HUES6 (cell line): ENCODE measurements around the gene FAM20B.

ENCODE experiments used
- H3K27ac ChIP-seq: 2 replicates; pipeline ENCODE4 v1.7.0; 2013; ENCODE audit warnings: low read depth, mild to moderate bottlenecking, low read length, inconsistent platforms
- H3K27me3 ChIP-seq: 2 replicates; pipeline ENCODE4 v1.6.1; 2013; ENCODE audit warnings: low read length; ENCODE audit not compliant: control insufficient read depth, insufficient read depth
- H3K36me3 ChIP-seq: 2 replicates; pipeline ENCODE4 v1.6.1; 2013; ENCODE audit warnings: low read length; ENCODE audit not compliant: control insufficient read depth, insufficient read depth
- H3K4me1 ChIP-seq: 2 replicates; pipeline ENCODE4 v1.6.1; 2013; ENCODE audit warnings: low read length; ENCODE audit not compliant: control insufficient read depth, insufficient read depth
- H3K4me3 ChIP-seq: 2 replicates; pipeline ENCODE4 v1.5.1; 2013; ENCODE audit warnings: low read depth, low read length
- H3K9ac ChIP-seq: one replicate; pipeline ENCODE4 v1.6.1; 2013; ENCODE audit warnings: mild to moderate bottlenecking, low read length
- H3K9me3 ChIP-seq: 2 replicates; pipeline ENCODE4 v1.6.1; 2013; ENCODE audit warnings: low read depth, low read length; ENCODE audit not compliant: control insufficient read depth, insufficient read depth

The FAM20B gene

DNA sequence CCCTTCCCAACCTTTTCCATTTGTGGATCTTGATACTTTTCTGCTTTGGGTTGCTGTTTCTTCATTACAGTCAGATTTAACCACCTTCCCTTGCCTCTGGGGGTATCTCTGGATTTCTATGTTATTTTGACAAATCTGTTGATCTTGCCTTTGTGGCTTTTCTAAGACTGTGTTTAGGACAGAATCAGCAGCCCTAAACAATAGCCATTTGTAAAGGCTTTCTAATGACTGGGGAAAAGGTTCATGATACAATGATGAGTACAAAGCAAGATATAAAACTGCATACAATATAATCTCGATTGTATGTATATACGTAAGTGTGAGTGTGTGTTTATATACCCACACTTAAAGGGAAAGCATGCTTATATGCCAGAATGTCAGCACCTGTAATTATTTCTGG lies 27.8 kb downstream of the FAM20B start:
- Histone ChIP-seq H3K9ac (no peak overlapping the region), H3K36me3 (peaks cover 21% of the 10 kb centered on the region)

DNA sequence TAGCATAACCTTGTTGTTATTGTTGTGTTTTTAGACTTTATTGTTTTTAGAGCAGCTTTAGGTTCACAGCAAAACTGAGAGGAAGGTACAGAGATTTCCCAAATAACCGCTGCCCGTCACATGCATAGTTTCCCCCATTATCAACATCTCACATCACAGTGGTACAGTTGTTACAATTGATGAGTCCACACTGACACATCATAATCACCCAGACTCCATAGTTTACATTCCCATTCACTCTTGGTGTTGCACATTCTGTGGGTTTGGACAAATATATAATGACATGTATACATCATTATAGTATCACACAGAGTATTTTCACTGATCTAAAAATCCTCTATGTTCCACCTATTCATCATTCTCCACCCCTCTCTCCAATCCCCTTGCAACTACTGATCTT lies 30.2 kb downstream of the FAM20B start:
- Histone ChIP-seq H3K36me3 (peaks cover 19% of the 10 kb centered on the region), H3K9ac (no peak overlapping the region)

More for the DNA sequence above, 27.8 kb downstream of the FAM20B start:
- peaks cover 9% of the 10 kb centered on the region for H3K4me1 ChIP-seq
- H3K27ac ChIP-seq: no peak overlapping the region
- H3K4me3 ChIP-seq: no peak overlapping the region
- no peaks in the 10 kb centered on the region; the same call in 1 of the 2 replicates for H3K9me3 ChIP-seq
- H3K27me3 ChIP-seq: no peaks in the 10 kb centered on the region

DNA sequence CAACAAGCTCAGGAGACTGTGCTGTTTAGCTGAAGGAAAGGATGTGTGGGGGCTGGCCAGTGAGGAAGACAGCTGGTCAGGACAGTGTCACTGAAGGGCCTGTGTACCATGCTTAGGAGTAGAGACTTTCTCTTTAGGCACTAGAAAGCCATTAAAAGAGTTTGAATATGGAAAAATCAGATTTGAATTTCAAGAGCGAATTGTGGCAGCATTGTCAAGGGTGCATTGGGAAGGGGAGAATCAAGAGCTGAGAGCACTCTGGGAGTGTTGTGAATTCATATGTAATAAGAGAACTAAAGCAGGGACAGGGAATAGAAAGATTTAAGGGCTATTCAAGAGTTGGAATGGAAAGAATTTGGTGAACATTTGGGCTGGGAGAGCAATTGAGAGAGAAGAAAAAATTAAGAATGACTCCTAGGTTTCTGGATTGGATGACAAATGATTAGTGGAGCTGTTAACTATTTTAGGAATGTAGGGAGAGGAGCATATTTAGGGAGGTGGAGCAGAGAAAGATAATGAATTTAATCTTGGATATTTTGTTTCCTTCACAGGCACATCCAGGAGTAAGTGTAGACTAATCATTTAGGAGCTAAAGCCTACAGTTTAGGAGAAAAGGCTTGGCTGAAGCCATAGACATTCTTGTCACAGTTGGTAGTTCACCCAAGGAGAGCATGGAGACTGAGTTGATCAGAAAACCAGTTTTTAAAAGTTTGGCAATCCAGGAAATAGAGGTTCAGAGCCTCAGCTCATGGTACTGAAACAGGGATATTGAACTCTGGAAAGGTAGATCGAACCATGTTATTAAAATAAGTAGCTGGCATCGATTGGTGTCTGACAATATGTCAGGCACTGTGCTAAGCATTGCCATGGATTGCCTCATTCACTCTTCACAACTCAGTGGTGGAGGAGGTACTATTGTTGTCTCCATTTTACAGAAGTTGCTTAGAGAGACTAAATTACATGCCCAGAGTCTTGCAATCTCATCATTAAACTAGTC lies 33.1 kb downstream of the FAM20B start:
- Histone ChIP-seq H3K4me3 (no peak overlapping the region), H3K9me3 (no peaks in the 10 kb centered on the region; the same call in 1 of the 2 replicates), H3K27ac (peak overlapping the region; percentile 31; the same call in 1 of the 2 replicates), H3K9ac (no peak overlapping the region), H3K36me3 (peaks cover 20% of the 10 kb centered on the region), H3K27me3 (no peaks in the 10 kb centered on the region), H3K4me1 (peaks cover 19% of the 10 kb centered on the region)

More for the DNA sequence above, 30.2 kb downstream of the FAM20B start:
- no peak overlapping the region for H3K4me3 ChIP-seq
- H3K27ac ChIP-seq: no peak overlapping the region
- H3K4me1 ChIP-seq: peaks cover 19% of the 10 kb centered on the region
- H3K9me3 ChIP-seq: no peaks in the 10 kb centered on the region; the same call in 1 of the 2 replicates
- no peaks in the 10 kb centered on the region for H3K27me3 ChIP-seq

DNA sequence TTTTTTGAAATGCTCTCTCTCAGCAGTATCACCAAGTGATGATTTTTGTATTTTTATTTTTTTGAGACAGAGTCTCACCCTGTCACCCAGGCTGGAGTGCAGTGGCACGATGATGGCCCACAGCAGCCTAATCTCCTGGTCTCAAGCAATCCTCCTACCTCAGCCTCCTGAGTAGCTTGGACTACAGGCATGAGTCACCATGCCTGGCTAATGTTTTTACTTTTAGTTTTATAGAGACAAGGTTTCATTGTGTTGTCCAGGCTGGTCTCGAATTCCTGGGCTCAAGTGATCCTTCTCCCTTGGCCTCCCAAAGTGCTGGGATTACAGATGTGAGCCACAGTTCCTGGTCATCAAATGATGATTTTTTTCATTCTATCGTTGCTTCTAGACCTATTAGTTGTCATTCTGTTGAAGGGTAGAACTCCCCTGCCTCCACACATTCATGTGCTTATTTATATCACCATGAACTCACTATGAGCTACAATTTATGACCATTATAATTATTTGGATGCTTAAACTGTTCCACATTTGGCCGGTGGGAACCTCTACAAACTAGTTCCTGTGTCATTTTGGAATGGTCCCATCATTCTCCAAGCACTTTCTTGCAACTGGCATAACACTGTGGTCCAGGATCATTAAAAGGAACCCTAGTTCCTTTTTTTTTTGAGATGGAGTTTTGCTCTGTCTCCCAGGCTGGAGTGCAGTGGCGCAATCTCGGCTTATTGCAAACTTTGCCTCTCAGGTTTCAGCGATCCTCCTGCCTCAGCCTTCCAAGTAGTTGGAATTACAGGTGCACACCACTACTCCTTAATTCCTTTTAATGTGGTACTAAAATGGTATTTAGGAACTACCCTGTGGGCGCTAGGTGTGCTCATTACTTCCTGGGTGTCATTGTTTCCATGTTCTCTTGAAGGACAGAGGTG lies 35.9 kb downstream of the FAM20B start:
- Histone ChIP-seq H3K9ac (no peak overlapping the region), H3K4me1 (peaks cover 19% of the 10 kb centered on the region), H3K27ac (peak overlapping the region; percentile 53; the same call in 1 of the 2 replicates), H3K36me3 (peaks cover 20% of the 10 kb centered on the region), H3K9me3 (no peaks in the 10 kb centered on the region; the same call in 1 of the 2 replicates), H3K4me3 (no peak overlapping the region), H3K27me3 (no peaks in the 10 kb centered on the region)

DNA sequence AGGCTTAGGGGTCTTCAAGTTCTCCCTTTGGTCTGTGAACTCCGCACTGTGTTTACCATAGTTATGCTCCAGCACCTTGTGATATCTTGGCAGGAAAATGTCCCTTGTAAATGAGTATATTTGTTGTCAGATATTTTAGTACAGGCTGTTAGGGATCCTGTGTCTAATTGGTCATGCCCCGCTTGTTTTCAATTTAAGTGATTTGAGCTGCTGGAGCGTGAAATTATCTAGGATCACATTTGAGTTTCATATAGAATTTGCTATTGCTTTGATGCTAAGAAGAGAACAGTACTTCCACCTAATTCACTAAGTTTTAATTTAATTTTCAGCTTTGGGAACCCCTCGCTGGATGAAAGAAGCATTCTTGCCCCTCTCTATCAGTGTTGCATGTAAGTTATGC lies 40.8 kb downstream of the FAM20B start:
- Histone ChIP-seq H3K9ac (no peak overlapping the region), H3K9me3 (no peaks in the 10 kb centered on the region), H3K27me3 (no peaks in the 10 kb centered on the region), H3K27ac (no peak overlapping the region), H3K4me1 (no peaks in the 10 kb centered on the region), H3K36me3 (peaks cover 32% of the 10 kb centered on the region), H3K4me3 (no peak overlapping the region)

DNA sequence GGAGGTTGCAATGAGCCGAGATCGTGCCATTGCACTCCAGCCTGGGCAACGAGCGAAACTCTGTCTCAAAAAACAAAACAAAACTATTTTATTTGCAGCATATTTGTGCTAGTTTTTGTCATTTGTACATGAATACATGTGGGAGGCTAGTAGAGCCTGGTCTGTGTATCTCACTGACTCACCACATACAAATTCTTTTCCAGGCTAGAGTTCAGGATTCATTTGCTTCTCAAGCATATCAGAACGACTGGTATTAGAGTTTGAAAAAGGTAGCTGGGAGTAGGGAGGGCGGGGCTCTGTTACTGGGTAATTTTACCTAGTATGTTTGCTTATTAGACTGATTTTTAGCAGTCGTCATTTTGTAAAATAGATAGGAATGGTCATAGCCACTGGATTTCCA lies 51.7 kb downstream of the FAM20B start:
- H3K36me3 ChIP-seq: peaks cover 5% of the 10 kb centered on the region
- no peaks in the 10 kb centered on the region for H3K9me3 ChIP-seq
- no peaks in the 10 kb centered on the region for H3K27me3 ChIP-seq
- peaks cover 12% of the 10 kb centered on the region for H3K4me1 ChIP-seq
- H3K4me3 ChIP-seq: no peak overlapping the region
- no peak overlapping the region for H3K9ac ChIP-seq
- H3K27ac ChIP-seq: no peak overlapping the region

DNA sequence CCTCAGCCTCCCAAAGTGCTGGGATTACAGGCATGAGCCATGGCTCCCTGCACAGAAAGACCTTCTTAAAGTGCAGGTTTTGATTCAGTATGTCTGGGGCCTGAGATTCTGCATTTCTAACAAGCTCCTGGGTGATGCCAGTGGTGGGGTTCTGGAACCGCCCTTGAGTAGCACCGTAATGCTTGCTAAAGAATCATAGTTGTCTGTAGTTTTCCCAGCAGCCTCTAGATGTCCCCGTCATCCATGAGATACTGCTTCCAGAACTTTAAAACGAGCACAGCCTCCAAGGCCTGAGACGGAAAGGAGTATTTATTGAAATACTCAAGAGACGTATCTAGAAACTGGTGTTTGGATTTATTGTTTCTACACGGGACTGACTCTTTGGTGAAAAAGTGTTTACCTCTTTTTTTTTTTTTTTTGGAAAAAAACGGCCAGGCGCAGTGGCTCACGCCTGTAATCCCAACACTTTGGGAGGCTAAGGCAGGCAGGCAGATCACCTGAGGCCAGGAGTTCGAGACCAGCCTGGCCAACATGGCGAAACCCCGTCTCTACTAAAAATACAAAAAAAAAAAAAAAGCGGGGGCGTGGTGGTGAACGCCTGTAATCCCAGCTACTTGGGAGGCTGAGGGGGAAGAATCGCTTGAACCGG lies 53.5 kb downstream of the FAM20B start:
- H3K4me3 ChIP-seq: no peak overlapping the region
- H3K36me3 ChIP-seq: no peaks in the 10 kb centered on the region
- no peaks in the 10 kb centered on the region for H3K9me3 ChIP-seq
- no peak overlapping the region for H3K9ac ChIP-seq
- H3K27ac ChIP-seq: no peak overlapping the region
- peaks cover 19% of the 10 kb centered on the region for H3K4me1 ChIP-seq
- H3K27me3 ChIP-seq: no peaks in the 10 kb centered on the region

DNA sequence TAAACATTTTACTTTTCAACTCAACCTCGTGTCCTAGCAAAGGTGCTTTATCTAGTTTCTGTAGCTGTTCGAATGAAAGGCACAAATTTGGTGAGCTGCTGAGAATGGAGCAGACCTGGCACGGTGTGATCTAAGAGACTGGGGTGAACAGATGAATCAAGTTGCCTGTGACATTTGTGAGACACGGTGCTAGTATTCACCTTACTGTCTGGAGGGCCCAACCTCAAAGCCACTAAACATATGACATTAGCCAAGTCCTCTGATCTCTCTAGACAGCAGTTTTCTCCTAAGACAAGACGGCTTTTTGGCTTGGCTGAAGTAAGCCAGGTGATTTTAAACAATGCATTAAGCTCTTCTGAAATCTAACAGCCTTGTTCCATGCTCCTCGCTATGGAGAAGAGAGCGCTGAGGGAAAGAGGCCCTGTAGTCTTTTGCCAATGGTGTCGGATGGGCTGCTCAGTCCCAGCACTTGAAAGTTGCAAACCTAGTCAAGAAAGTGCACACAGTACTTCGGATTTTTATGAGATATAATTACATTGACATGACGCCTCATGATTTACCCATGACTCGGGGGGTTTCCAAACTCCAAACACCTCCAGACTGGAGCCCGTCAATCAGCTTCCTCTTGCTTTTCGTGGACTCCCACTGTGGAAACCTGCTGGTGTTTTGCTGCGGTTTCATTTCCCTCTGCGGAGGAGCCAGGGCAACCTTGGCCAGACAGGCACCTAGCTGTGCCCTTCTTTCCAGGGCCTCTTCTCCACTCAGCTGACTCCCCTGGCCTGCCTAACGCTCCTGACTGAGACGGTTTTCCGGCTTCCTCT lies 55.4 kb downstream of the FAM20B start:
- no peak overlapping the region for H3K27ac ChIP-seq
- peak overlapping the region; percentile 87 for H3K9ac ChIP-seq
- H3K36me3 ChIP-seq: peaks cover 7% of the 10 kb centered on the region; the same call in 1 of the 2 replicates
- no peaks in the 10 kb centered on the region for H3K27me3 ChIP-seq
- no peaks in the 10 kb centered on the region for H3K9me3 ChIP-seq
- H3K4me1 ChIP-seq: peaks cover 19% of the 10 kb centered on the region
- H3K4me3 ChIP-seq: peak overlapping the region; percentile 88

DNA sequence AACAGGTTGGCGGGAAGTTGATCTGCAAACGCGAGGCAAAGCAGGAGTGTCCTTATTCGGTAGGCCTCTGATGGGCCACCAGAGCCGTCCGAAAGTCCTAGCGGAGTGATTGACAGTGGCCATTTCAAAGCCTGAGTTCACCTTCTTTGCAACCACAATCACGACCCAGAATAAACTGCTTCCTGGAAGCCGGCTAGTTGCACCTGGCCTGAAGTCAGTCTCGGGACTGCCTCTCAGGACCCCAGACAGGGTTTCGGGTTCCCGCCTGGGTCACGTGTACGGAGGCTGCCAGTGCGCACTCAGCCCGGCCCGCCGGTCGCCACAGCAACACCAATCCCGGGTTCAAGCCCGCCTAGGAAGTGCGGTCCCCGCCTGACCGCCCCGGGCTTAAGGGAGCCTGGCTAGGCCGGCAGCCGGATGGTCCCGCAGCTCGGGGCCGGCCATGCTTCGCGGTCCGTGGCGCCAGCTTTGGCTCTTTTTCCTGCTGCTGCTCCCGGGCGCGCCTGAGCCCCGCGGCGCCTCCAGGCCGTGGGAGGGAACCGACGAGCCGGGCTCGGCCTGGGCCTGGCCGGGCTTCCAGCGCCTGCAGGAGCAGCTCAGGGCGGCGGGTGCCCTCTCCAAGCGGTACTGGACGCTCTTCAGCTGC lies 56.1 kb downstream of the FAM20B start, which contains the start of gene TOR3A:
TSS of gene TOR3A (plus strand) at position 384 of the 646 bp plus-strand sequence. CDS start at position 443, 59 bp downstream.
- H3K27me3 ChIP-seq: no peaks in the 10 kb centered on the region
- peaks cover 22% of the 10 kb centered on the region for H3K4me1 ChIP-seq
- H3K27ac ChIP-seq: peak within 1 kb of the TSS; percentile 66; the same call in 1 of the 2 replicates
- H3K4me3 ChIP-seq: peak within 1 kb of the TSS; percentile 88
- H3K9ac ChIP-seq: peak within 1 kb of the TSS; percentile 87
- H3K36me3 ChIP-seq: peaks cover 7% of the 10 kb centered on the region; the same call in 1 of the 2 replicates
- H3K9me3 ChIP-seq: no peaks in the 10 kb centered on the region
